Motor neuron (in vitro differentiated cells): ENCODE results near the gene PCK1. TPM values are rescaled to one million over a fixed set of nuclear protein-coding genes. Genes with fewer than 3 reads are reported as not detected.

Experiments
- ATAC-seq, 8 experiments: fragments of 200-7000 bp; cut with Tn5 transposase; replicated peaks in 6 of 8; 2 replicates each; pipeline ENCODE4 v1.8.0; 2021; ENCODE audit warnings: mild to moderate bottlenecking in 8 of 8, moderate library complexity in 8 of 8
- H3K27ac ChIP-seq, 2 donors: fragments of 250-450 bp; sonication (Bioruptor Pico); 2 replicates each; pipeline ENCODE4 v1.9.0; 2021; ENCODE audit warnings: antibody characterized with exemption in 2 of 2, mild to moderate bottlenecking in 2 of 2, moderate library complexity in 1 of 2
- H3K4me1 ChIP-seq, 2 donors: fragments of 250-450 bp; sonication (Bioruptor Pico); replicated peaks in 1 of 2; 2 replicates each; pipeline ENCODE4 v1.6.1; 2021; ENCODE audit warnings: antibody characterized with exemption in 2 of 2, mild to moderate bottlenecking in 2 of 2, moderate library complexity in 1 of 2
- H3K4me3 ChIP-seq, 5 donors: fragments of 250-450 bp; sonication (Bioruptor Pico); 2 replicates each; pipeline ENCODE4 v1.9.0; 2021; ENCODE audit warnings: antibody characterized with exemption in 5 of 5, mild to moderate bottlenecking in 5 of 5, moderate library complexity in 4 of 5
- WGBS, 10 experiments: fragments of 450-650 bp; shearing (Covaris generic); methylation state at CpG; one replicate each; pipeline ENCODE4 v1.0.0; 2022; 5-methylcytosine and 5-hydroxymethylcytosine counted together
- in situ Hi-C, 9 experiments: fragments of 400-800 bp; cut with MboI; loops; one replicate each; pipeline ENCODE4 v1.15.0; 2021; ENCODE audit warnings: low sequenced_read_pairs in 9 of 9, low pct_unique_long_range_greater_than_20kb in 2 of 9; ENCODE audit not compliant: unreplicated experiment in 9 of 9
- total RNA-seq, 8 experiments: library from RNA; unstranded; fragments of 300-600 nt; gene quantifications; 2 replicates each; pipeline versions ENCODE4 v1.2.3 to v1.2.4, GENCODE V29; 2022

PCK1 gene
- total RNA-seq, 8 experiments from 2014 or later = 0.22 to 1.3 (median 0.39) TPM; not detected in 2

- H3K4me3 ChIP-seq = no peak overlapping the region
- H3K4me1 ChIP-seq = peaks cover 78 to 81% of the 10 kb centered on the region in 2 donors
- in situ Hi-C loops = loop anchor here in 1 of 9 experiments (25.0 kb wide), 1 partner anchor 634 kb away; no protein-coding TSS in a partner anchor
- 40 to 87% (median 53%) methylated on average over 1 to 7 of the region's 10 CpGs; no CpG with 5 or more reads in 5 of the 10 experiments for WGBS, 10 experiments
- no peak overlapping the region for H3K27ac ChIP-seq
- ATAC-seq = no peak
Measured at GRCh38 chr20:57577679-57578475, 17.0 kb downstream of the PCK1 start.

- Histone ChIP-seq H3K4me1 (peaks cover 77 to 81% of the 10 kb centered on the region in 2 donors), H3K4me3 (no peak overlapping the region), H3K27ac (no peak overlapping the region)
- in situ Hi-C loops = loop anchor here in 1 of 9 experiments (25.0 kb wide), 1 partner anchor 634 kb away; no protein-coding TSS in a partner anchor
- no peak for ATAC-seq
- 0 to 100% (median 57%) methylated on average over 1 to 5 of the region's 10 CpGs; no CpG with 5 or more reads in 4 of the 10 experiments for WGBS, 10 experiments
Measured at GRCh38 chr20:57578476-57579165, 17.7 kb downstream of the PCK1 start.

GRCh38 chr20:57579331-57579897, 18.5 kb downstream of the PCK1 start:
- Histone ChIP-seq H3K4me1 (peaks cover 69 to 73% of the 10 kb centered on the region in 2 donors), H3K27ac (peak overlapping the region; percentile 7 to 62), H3K4me3 (no peak overlapping the region)
- in situ Hi-C loops = loop anchor here in 1 of 9 experiments (25.0 kb wide), 1 partner anchor 633 kb away; no protein-coding TSS in a partner anchor
- 0 to 27% (median 0%) methylated on average over 1 to 5 of the region's 11 CpGs; no CpG with 5 or more reads in 5 of the 10 experiments for WGBS, 10 experiments
- ATAC-seq = peak in 2 of 8 experiments; percentile 6 to 13

- 0 to 20% (median 4%) methylated on average over 1 to 17 of the region's 21 CpGs; no CpG with 5 or more reads in 3 of the 10 experiments for WGBS, 10 experiments
- in situ Hi-C loops = loop anchor here in 1 of 9 experiments (25.0 kb wide), 1 partner anchor 632 kb away; no protein-coding TSS in a partner anchor
Measured at GRCh38 chr20:57579898-57580447, 19.1 kb downstream of the PCK1 start.

GRCh38 chr20:57580478-57581201, 19.7 kb downstream of the PCK1 start:
- peak overlapping the region; percentile 13 to 28 for H3K27ac ChIP-seq
- peaks cover 63 to 72% of the 10 kb centered on the region in 2 donors for H3K4me1 ChIP-seq
- in situ Hi-C loops = loop anchor here in 1 of 9 experiments (25.0 kb wide), 1 partner anchor 632 kb away; no protein-coding TSS in a partner anchor

More at GRCh38 chr20:57579898-57580447, 19.1 kb downstream of the PCK1 start:
- ATAC-seq = peak; percentile 78 to 95 (median 90)
- H3K4me3 ChIP-seq = no peak overlapping the region
- peaks cover 65 to 72% of the 10 kb centered on the region in 2 donors for H3K4me1 ChIP-seq
- peak overlapping the region; percentile 13 to 62 for H3K27ac ChIP-seq

GRCh38 chr20:57581202-57582028, 20.5 kb downstream of the PCK1 start:
- ATAC-seq = no peak
- in situ Hi-C loops = loop anchor here in 1 of 9 experiments (25.0 kb wide), 1 partner anchor 631 kb away; no protein-coding TSS in a partner anchor

More at GRCh38 chr20:57580478-57581201, 19.7 kb downstream of the PCK1 start:
- peak in 7 of 8 experiments; percentile 2 to 53 (median 18) for ATAC-seq
- H3K4me3 ChIP-seq = no peak overlapping the region
- WGBS, 10 experiments = 15 to 96% (median 76%) methylated on average over 2 to 9 of the region's 13 CpGs; no CpG with 5 or more reads in 2 of the 10 experiments

GRCh38 chr20:57582029-57582378, 21.1 kb downstream of the PCK1 start:
- H3K4me1 ChIP-seq = peaks cover 62 to 72% of the 10 kb centered on the region in 2 donors
- WGBS, 10 experiments = 0 to 100% (median 82%) methylated on average over 1 to 4 of the region's 5 CpGs; no CpG with 5 or more reads in 4 of the 10 experiments
- H3K4me3 ChIP-seq = no peak overlapping the region
- no peak for ATAC-seq
- in situ Hi-C loops = loop anchor here in 1 of 9 experiments (25.0 kb wide), 1 partner anchor 630 kb away; no protein-coding TSS in a partner anchor
- no peak overlapping the region for H3K27ac ChIP-seq

More at GRCh38 chr20:57581202-57582028, 20.5 kb downstream of the PCK1 start:
- Histone ChIP-seq H3K4me1 (peaks cover 64 to 72% of the 10 kb centered on the region in 2 donors), H3K27ac (peak overlapping the region in 1 of 2 donors; percentile 28), H3K4me3 (no peak overlapping the region)
- WGBS, 10 experiments = 0 to 100% (median 82%) methylated on average over 1 to 3 of the region's 14 CpGs; no CpG with 5 or more reads in 2 of the 10 experiments

GRCh38 chr20:57582432-57583288, 21.8 kb downstream of the PCK1 start:
- peak in 7 of 8 experiments; percentile 7 to 55 (median 16) for ATAC-seq
- Histone ChIP-seq H3K27ac (peak overlapping the region in 1 of 2 donors; percentile 4), H3K4me3 (no peak overlapping the region), H3K4me1 (peaks cover 62 to 70% of the 10 kb centered on the region in 2 donors)
- WGBS, 10 experiments = 17 to 62% (median 36%) methylated on average over 3 to 15 of the region's 21 CpGs; no CpG with 5 or more reads in 2 of the 10 experiments
- in situ Hi-C loops = loop anchor here in 1 of 9 experiments (25.0 kb wide), 1 partner anchor 630 kb away; no protein-coding TSS in a partner anchor

- no peak for ATAC-seq
- in situ Hi-C loops = loop anchor here in 1 of 9 experiments (25.0 kb wide), 1 partner anchor 629 kb away; no protein-coding TSS in a partner anchor
- 27 to 100% (median 75%) methylated on average over 1 to 9 of the region's 18 CpGs; no CpG with 5 or more reads in 1 of the 10 experiments for WGBS, 10 experiments
- H3K4me1 ChIP-seq = peaks cover 59 to 66% of the 10 kb centered on the region in 2 donors
- H3K27ac ChIP-seq = peak overlapping the region in 1 of 2 donors; percentile 4
- H3K4me3 ChIP-seq = no peak overlapping the region
Measured at GRCh38 chr20:57583289-57584257, 22.7 kb downstream of the PCK1 start.
